HepG2 (cell line): ENCODE data around the gene PDZD2. TPM values are rescaled to one million over a fixed set of nuclear protein-coding genes. Genes with fewer than 3 reads are reported as not detected.

Experiments
- ATAC-seq: fragments of 200-7000 bp; cut with Tn5 transposase; 3 replicates; pipeline ENCODE4 v1.9.1; 2020; ENCODE audit warnings: mild to moderate bottlenecking, moderate library complexity
- BruUV-seq: library from RNA; stranded (reverse); fragments of 400-500 nt; replicated peaks from 2 replicates; lab custom pipeline; 2021; lab: Mats Ljungman, UMichigan
- CTCF ChIA-PET: fragments of 300-600 bp; formaldehyde crosslinking; extraction: SDS; loops from one replicate; lab custom pipeline; 2021; ENCODE audit warnings: low total read pairs, inconsistent platforms, low intra/inter-chr PET ratio; lab: Yijun Ruan, JAX
- POLR2A ChIA-PET: fragments of 350-600 bp; sonication (Branson Sonifier 250); formaldehyde crosslinking; loops from one replicate; lab custom pipeline; 2020; ENCODE audit warnings: antibody characterized with exemption, inconsistent platforms; lab: Yijun Ruan, JAX
- DNase-seq: peaks from one replicate; pipeline ENCODE4 v3.0.0-alpha.2; 2015; ENCODE audit warnings: low spot score
- FAIRE-seq: peaks from 3 replicates; lab custom pipeline; 2011; peaks lifted over from hg19 to GRCh38; lab: Jason Lieb, UNC
- H2AFZ ChIP-seq: one replicate; pipeline ENCODE4 v1.6.1; 2011; ENCODE audit warnings: low read length, inconsistent platforms
- H3K27ac ChIP-seq: fragments of 300-600 bp; 3 replicates; pipeline ENCODE4 v1.8.0; 2011; ENCODE audit warnings: mixed run types, mild to moderate bottlenecking, mixed read lengths, low read length, inconsistent platforms; ENCODE audit not compliant: insufficient read depth; ENCODE audit errors: extremely low read length
- H3K27me3 ChIP-seq, 2 experiments: fragments of 200-600 bp in 1 of 2; 2 replicates in 1 of 2; 3 replicates in 1 of 2; pipeline versions ENCODE4 v1.6.0 to v1.8.0; 2011; ENCODE audit warnings: low read length in 2 of 2, mild to moderate bottlenecking in 2 of 2, moderate library complexity in 2 of 2, inconsistent platforms in 1 of 2; ENCODE audit not compliant: insufficient read depth in 2 of 2, control insufficient read depth in 1 of 2
- H3K36me3 ChIP-seq, 2 experiments: fragments of 200-600 bp in 1 of 2; replicated peaks in 1 of 2; 2 replicates in 1 of 2; 3 replicates in 1 of 2; pipeline versions ENCODE4 v1.5.1 to v1.8.0; 2011; ENCODE audit warnings: low read length in 2 of 2, inconsistent platforms in 1 of 2; ENCODE audit not compliant: insufficient read depth in 2 of 2, control insufficient read depth in 1 of 2
- H3K4me1 ChIP-seq: 2 replicates; pipeline ENCODE4 v1.5.1; 2012; ENCODE audit warnings: low read length, inconsistent platforms; ENCODE audit not compliant: insufficient read depth
- H3K4me2 ChIP-seq: 2 replicates; pipeline ENCODE4 v1.6.0; 2011; ENCODE audit warnings: low read depth, low read length, inconsistent platforms
- H3K4me3 ChIP-seq, 3 experiments: fragments of 200-600 bp in 1 of 3; sonication (generic), shearing (Covaris generic) in 1 of 3; replicated peaks in 1 of 3; 2 replicates each; pipeline ENCODE4 v1.5.1; 2011 to 2016; ENCODE audit warnings: low read length in 3 of 3, inconsistent platforms in 2 of 3, low read depth in 2 of 3, mild to moderate bottlenecking in 2 of 3, control low read depth in 1 of 3, mixed read lengths in 1 of 3; ENCODE audit not compliant: insufficient read depth in 1 of 3
- H3K79me2 ChIP-seq: one replicate; pipeline ENCODE4 v1.6.1; 2011; ENCODE audit warnings: low read length, inconsistent platforms; ENCODE audit not compliant: insufficient read depth
- H3K9ac ChIP-seq: 2 replicates; pipeline ENCODE4 v1.6.0; 2011; ENCODE audit warnings: mild to moderate bottlenecking, low read depth, low read length, inconsistent platforms; ENCODE audit not compliant: insufficient read depth
- H3K9me3 ChIP-seq: 2 replicates; pipeline ENCODE4 v1.5.1; 2012; ENCODE audit warnings: mild to moderate bottlenecking, low read length
- H4K20me1 ChIP-seq: 2 replicates; pipeline ENCODE4 v1.6.0; 2011; ENCODE audit warnings: inconsistent platforms, mild to moderate bottlenecking, low read length, moderate library complexity; ENCODE audit not compliant: insufficient read depth
- DPF2 ChIP-seq: sonication (generic); formaldehyde crosslinking; IDR thresholded peaks from 2 replicates; pipeline ENCODE4 v1.4.0; 2020; ENCODE audit warnings: mild to moderate bottlenecking, low read depth, missing genetic modification reagents, borderline replicate concordance
- GPN1 ChIP-seq: sonication (generic); formaldehyde crosslinking; IDR thresholded peaks from 2 replicates; pipeline ENCODE4 v1.5.1; 2020; ENCODE audit warnings: missing genetic modification reagents, borderline replicate concordance
- IRX3 ChIP-seq: sonication (generic); formaldehyde crosslinking; IDR thresholded peaks from 2 replicates; pipeline ENCODE4 v1.8.1; 2023; ENCODE audit warnings: mild to moderate bottlenecking, low read depth, missing genetic modification reagents, borderline replicate concordance
- MATR3 ChIP-seq: sonication (generic); formaldehyde crosslinking; IDR thresholded peaks from 2 replicates; pipeline ENCODE4 v1.4.0; 2020; ENCODE audit warnings: missing genetic modification reagents
- MBD4 ChIP-seq: IDR thresholded peaks from 2 replicates; pipeline ENCODE4 v1.6.1; 2012; ENCODE audit warnings: low read length, inconsistent platforms, borderline replicate concordance
- NAIF1 ChIP-seq: sonication (generic); formaldehyde crosslinking; IDR thresholded peaks from 2 replicates; pipeline ENCODE4 v1.5.0; 2020; ENCODE audit warnings: mild to moderate bottlenecking, missing genetic modification reagents, borderline replicate concordance
- NFIB ChIP-seq: sonication (generic); formaldehyde crosslinking; IDR thresholded peaks from 2 replicates; pipeline ENCODE4 v1.9.0; 2021; ENCODE audit warnings: missing genetic modification reagents, mild to moderate bottlenecking, borderline replicate concordance
- NR2F6 ChIP-seq, 2 experiments: IDR thresholded peaks; 2 replicates each; pipeline ENCODE4 v1.6.1; 2016; ENCODE audit warnings: antibody characterized with exemption in 1 of 2, mild to moderate bottlenecking in 1 of 2
- PITX1 ChIP-seq: sonication (generic); formaldehyde crosslinking; IDR thresholded peaks from 2 replicates; pipeline ENCODE4 v1.5.1; 2020; ENCODE audit warnings: mild to moderate bottlenecking, missing genetic modification reagents
- POGZ ChIP-seq: sonication (generic); formaldehyde crosslinking; IDR thresholded peaks from 2 replicates; pipeline ENCODE4 v1.4.0; 2020; ENCODE audit warnings: mild to moderate bottlenecking, missing genetic modification reagents
- PPARG ChIP-seq: conservative IDR thresholded peaks from 2 replicates; pipeline ENCODE4 v1.6.1; 2016; ENCODE audit warnings: missing biosample characterization, missing genetic modification reagents
- TSC22D2 ChIP-seq: sonication (generic); formaldehyde crosslinking; IDR thresholded peaks from 2 replicates; pipeline ENCODE4 v1.5.1; 2020; ENCODE audit warnings: missing genetic modification reagents, mild to moderate bottlenecking, borderline replicate concordance
- ZNF292 ChIP-seq: sonication (generic); formaldehyde crosslinking; IDR thresholded peaks from 2 replicates; pipeline ENCODE4 v1.8.1; 2022; ENCODE audit warnings: mild to moderate bottlenecking, low read depth, missing genetic modification reagents, borderline replicate concordance
- ZNF34 ChIP-seq: sonication (generic); formaldehyde crosslinking; IDR thresholded peaks from 2 replicates; pipeline ENCODE4 v1.4.0; 2020; ENCODE audit warnings: mild to moderate bottlenecking, missing genetic modification reagents, borderline replicate concordance
- ZNF451 ChIP-seq: sonication (generic); formaldehyde crosslinking; IDR thresholded peaks from 2 replicates; pipeline ENCODE4 v1.5.0; 2020; ENCODE audit warnings: mild to moderate bottlenecking, missing genetic modification reagents
- ZNF557 ChIP-seq: sonication (generic); formaldehyde crosslinking; IDR thresholded peaks from 2 replicates; pipeline ENCODE4 v1.4.0; 2020; ENCODE audit warnings: missing genetic modification reagents
- ZNF768 ChIP-seq: sonication (generic); formaldehyde crosslinking; IDR thresholded peaks from 2 replicates; pipeline ENCODE4 v1.4.0; 2020; ENCODE audit warnings: missing genetic modification reagents
- ZNF850 ChIP-seq: sonication (generic); formaldehyde crosslinking; conservative IDR thresholded peaks from 2 replicates; pipeline ENCODE4 v1.9.0; 2021; ENCODE audit warnings: mild to moderate bottlenecking, missing genetic modification reagents
- WGBS: methylation state at CpG from one replicate; pipeline ENCODE4 v1.1.6; 2017; ENCODE audit warnings: low lambda C conversion rate; 5-methylcytosine and 5-hydroxymethylcytosine counted together
- in situ Hi-C: cut with HindIII; loops from 2 replicates; pipeline ENCODE4 v1.10.0; 2017; ENCODE audit warnings: low pct_unique_long_range_greater_than_20kb; ENCODE audit not compliant: extremely low pct_ligation_motif_present
- intact Hi-C: fragments of 100-400 bp; cut with micrococcal nuclease; formaldehyde crosslinking; loops from one replicate; pipeline ENCODE4 v1.10.0; 2022; ENCODE audit not compliant: unreplicated experiment
- polyA plus RNA-seq, 8 experiments: library from polyadenylated mRNA; depleted of rRNA in 3 of 8; stranded (reverse) in 7 of 8; unstranded in 1 of 8; fragments of >200 nt; fragmentation: Illumina TruSeq in 4 of 8; extraction: Trizol in 4 of 8; gene quantifications; 2 replicates each; pipeline versions ENCODE4 v1.2.1 to v1.2.3, GENCODE V29; 2011 to 2016; ENCODE audit warnings: low read depth in 4 of 8, missing spikeins in 1 of 8, mixed read lengths in 1 of 8; ENCODE audit not compliant: insufficient read depth in 1 of 8
- total RNA-seq, 5 experiments: library from RNA; depleted of rRNA; stranded (reverse); fragments of >200 nt; fragmentation: Illumina TruSeq; extraction: Trizol; gene quantifications; 2 replicates each; pipeline ENCODE4 v1.2.3, GENCODE V29; 2016; ENCODE audit warnings: low read depth in 1 of 5
- TF ChIP-seq, protein P1 (sequence below): sonication (generic); formaldehyde crosslinking; conservative IDR thresholded peaks from 2 replicates; pipeline ENCODE4 v1.8.0; 2022; ENCODE audit warnings: missing genetic modification reagents

The PDZD2 gene
- total and polyA plus RNA-seq, 2 of the 13 experiments (the other 11 are each of a cell fraction or from before 2014, with no cell fraction given) = 0.04 TPM; not detected in 1

DNA sequence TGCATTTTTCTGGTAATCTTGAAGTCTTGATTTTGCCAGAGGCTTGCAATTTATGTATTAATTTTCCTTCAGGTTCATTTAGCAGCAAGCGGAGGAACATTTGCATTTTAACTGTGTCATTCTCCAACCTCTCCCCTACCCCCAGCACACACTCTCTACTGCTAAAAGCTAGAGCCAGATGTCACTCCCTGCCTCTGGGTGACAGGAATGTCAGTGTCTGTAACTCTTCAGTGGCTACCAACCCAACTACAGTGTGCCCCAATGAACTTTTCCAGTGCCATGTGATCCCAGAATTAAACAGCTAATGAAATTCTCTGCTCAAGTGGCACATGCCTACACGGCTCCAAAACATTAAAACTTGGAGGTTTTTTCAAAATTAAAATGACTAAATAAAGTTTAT lies 274.9 kb downstream of the PDZD2 start:
- Histone ChIP-seq H3K27me3 (peaks cover 2 to 37% of the 10 kb centered on the region in 2 experiments; a peak in 4 of 5 replicates), H3K9me3 (no peaks in the 10 kb centered on the region), H3K4me2 (no peak overlapping the region), H3K4me1 (no peaks in the 10 kb centered on the region), H3K36me3 (no peaks in the 10 kb centered on the region), H3K27ac (no peak overlapping the region), H3K9ac (no peak overlapping the region), H3K79me2 (no peaks in the 10 kb centered on the region), H2AFZ (no peak overlapping the region), H4K20me1 (no peaks in the 10 kb centered on the region), H3K4me3 (no peak overlapping the region)
- TF ChIP-seq NR2F6 (IDR thresholded peaks at IDR 0.05) = no peak
- TF ChIP-seq NR2F6 (CRISPR knock-in tag; IDR thresholded peaks at IDR 0.05) = no peak
- no peak for TF ChIP-seq MBD4
- no peak for TF ChIP-seq ZNF557 (CRISPR knock-in tag)
- no peak for TF ChIP-seq NFIB (CRISPR knock-in tag)
- no peak for TF ChIP-seq POGZ (CRISPR knock-in tag)
- no peak for TF ChIP-seq ZNF451 (CRISPR knock-in tag)
- TF ChIP-seq ZNF850 (CRISPR knock-in tag) = no peak
- no peak for TF ChIP-seq ZNF292 (CRISPR knock-in tag)
- no peak for TF ChIP-seq GPN1 (CRISPR knock-in tag)
- no peak for TF ChIP-seq IRX3 (CRISPR knock-in tag)
- TF ChIP-seq DPF2 (CRISPR knock-in tag) = no peak
- TF ChIP-seq TSC22D2 (CRISPR knock-in tag) = no peak
- no peak for TF ChIP-seq ZNF768 (CRISPR knock-in tag)
- no peak for TF ChIP-seq PPARG (CRISPR knock-in tag)
- TF ChIP-seq NAIF1 (CRISPR knock-in tag) = no peak
- no peak for TF ChIP-seq MATR3 (CRISPR knock-in tag)
- TF ChIP-seq PITX1 (CRISPR knock-in tag) = no peak
- TF ChIP-seq, protein P1, sequence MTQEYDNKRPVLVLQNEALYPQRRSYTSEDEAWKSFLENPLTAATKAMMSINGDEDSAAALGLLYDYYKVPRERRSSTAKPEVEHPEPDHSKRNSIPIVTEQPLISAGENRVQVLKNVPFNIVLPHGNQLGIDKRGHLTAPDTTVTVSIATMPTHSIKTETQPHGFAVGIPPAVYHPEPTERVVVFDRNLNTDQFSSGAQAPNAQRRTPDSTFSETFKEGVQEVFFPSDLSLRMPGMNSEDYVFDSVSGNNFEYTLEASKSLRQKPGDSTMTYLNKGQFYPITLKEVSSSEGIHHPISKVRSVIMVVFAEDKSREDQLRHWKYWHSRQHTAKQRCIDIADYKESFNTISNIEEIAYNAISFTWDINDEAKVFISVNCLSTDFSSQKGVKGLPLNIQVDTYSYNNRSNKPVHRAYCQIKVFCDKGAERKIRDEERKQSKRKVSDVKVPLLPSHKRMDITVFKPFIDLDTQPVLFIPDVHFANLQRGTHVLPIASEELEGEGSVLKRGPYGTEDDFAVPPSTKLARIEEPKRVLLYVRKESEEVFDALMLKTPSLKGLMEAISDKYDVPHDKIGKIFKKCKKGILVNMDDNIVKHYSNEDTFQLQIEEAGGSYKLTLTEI (CRISPR knock-in tag) = no peak
- TF ChIP-seq ZNF34 (CRISPR knock-in tag) = no peak
- ChIA-PET POLR2A (no interaction called here), CTCF (no interaction called here)
- in situ Hi-C loops (no loop called here), intact Hi-C loops (no loop called here)
- WGBS = 7% methylated on average over 2 of the region's 2 CpGs
- FAIRE-seq (no peak), DNase-seq (no peak), ATAC-seq (no peak)
- BruUV-seq = no TSS peak
